ENCODE results near the gene EXOC2.

The EXOC2 gene

GRCh38 chr6:528989-529388 lies 163.9 kb downstream of the EXOC2 start:
- Mint-ChIP-seq H3K27ac (no peak overlapping the region), H3K9me3 (no peaks in the 10 kb centered on the region), H3K4me1 (peaks cover 7% of the 10 kb centered on the region), H3K4me3 (no peak overlapping the region), H3K36me3 (ENCODE audit: low read depth) (peaks cover 10% of the 10 kb centered on the region), H3K27me3 (ENCODE audit: low read depth, poor library complexity) (no peaks in the 10 kb centered on the region)
- TF ChIP-seq CTCF (IDR thresholded peaks at IDR 0.05) = no peak
- DNase-seq = no peak

- no peak for DNase-seq
- peaks cover 10% of the 10 kb centered on the region for H3K36me3 Mint-ChIP-seq (ENCODE audit: low read depth)
- H3K4me1 Mint-ChIP-seq = no peaks in the 10 kb centered on the region
- TF ChIP-seq CTCF (IDR thresholded peaks at IDR 0.05) = no peak
- H3K27me3 Mint-ChIP-seq (ENCODE audit: low read depth, poor library complexity) = no peaks in the 10 kb centered on the region
- no peak overlapping the region for H3K27ac Mint-ChIP-seq
- no peaks in the 10 kb centered on the region for H3K9me3 Mint-ChIP-seq
- H3K4me3 Mint-ChIP-seq = no peak overlapping the region
Observed at GRCh38 chr6:527989-528673, 164.8 kb downstream of the EXOC2 start.

- no peak overlapping the region for H3K4me3 Mint-ChIP-seq
- DNase-seq = no peak
- no peaks in the 10 kb centered on the region for H3K27me3 Mint-ChIP-seq (ENCODE audit: low read depth, poor library complexity)
- H3K9me3 Mint-ChIP-seq = peaks cover 22% of the 10 kb centered on the region
- no peak for TF ChIP-seq CTCF (IDR thresholded peaks at IDR 0.05)
- peaks cover 31% of the 10 kb centered on the region for H3K36me3 Mint-ChIP-seq (ENCODE audit: low read depth)
- no peak overlapping the region for H3K27ac Mint-ChIP-seq
- H3K4me1 Mint-ChIP-seq = peaks cover 4% of the 10 kb centered on the region
Observed at GRCh38 chr6:524803-525202, 168.1 kb downstream of the EXOC2 start.

- peak overlapping the region; percentile 25 for H3K4me3 Mint-ChIP-seq
- peaks cover 45% of the 10 kb centered on the region for H3K9me3 Mint-ChIP-seq
- peaks cover 4% of the 10 kb centered on the region for H3K4me1 Mint-ChIP-seq
- no peak for DNase-seq
- TF ChIP-seq CTCF (IDR thresholded peaks at IDR 0.05) = no peak
- no peaks in the 10 kb centered on the region for H3K27me3 Mint-ChIP-seq (ENCODE audit: low read depth, poor library complexity)
- peaks cover 56% of the 10 kb centered on the region for H3K36me3 Mint-ChIP-seq (ENCODE audit: low read depth)
- peak overlapping the region; percentile 74 for H3K27ac Mint-ChIP-seq
Observed at GRCh38 chr6:520820-521219, 172.1 kb downstream of the EXOC2 start.

GRCh38 chr6:518218-518617 lies 174.7 kb downstream of the EXOC2 start:
- no peak for TF ChIP-seq CTCF (IDR thresholded peaks at IDR 0.05)
- peaks cover 11% of the 10 kb centered on the region for H3K4me1 Mint-ChIP-seq
- H3K4me3 Mint-ChIP-seq = no peak overlapping the region
- H3K27me3 Mint-ChIP-seq (ENCODE audit: low read depth, poor library complexity) = no peaks in the 10 kb centered on the region
- no peak overlapping the region for H3K27ac Mint-ChIP-seq
- H3K9me3 Mint-ChIP-seq = peaks cover 54% of the 10 kb centered on the region
- DNase-seq = no peak
- H3K36me3 Mint-ChIP-seq (ENCODE audit: low read depth) = peaks cover 66% of the 10 kb centered on the region

- Mint-ChIP-seq H3K36me3 (ENCODE audit: low read depth) (peaks cover 47% of the 10 kb centered on the region), H3K27me3 (ENCODE audit: low read depth, poor library complexity) (no peaks in the 10 kb centered on the region), H3K27ac (no peak overlapping the region), H3K9me3 (peaks cover 41% of the 10 kb centered on the region), H3K4me1 (peaks cover 10% of the 10 kb centered on the region), H3K4me3 (no peak overlapping the region)
- no peak for DNase-seq
- no peak for TF ChIP-seq CTCF (IDR thresholded peaks at IDR 0.05)
Observed at GRCh38 chr6:516213-516612, 176.7 kb downstream of the EXOC2 start.
